B cell (primary cell): ENCODE results near the gene DCDC2C. TPM values are rescaled to one million over a fixed set of nuclear protein-coding genes. Genes with fewer than 3 reads are reported as not detected.

Source experiments
- ATAC-seq: fragments of 200-7000 bp; cut with Tn5 transposase; one replicate; pipeline ENCODE4 v1.10.0; 2021; ENCODE audit warnings: low read depth, mild to moderate bottlenecking, moderate number of reproducible peaks, moderate library complexity
- CTCF ChIA-PET: fragments of 350-600 bp; sonication (Branson Sonifier 250); formaldehyde crosslinking; loops from one replicate; lab custom pipeline; 2021; ENCODE audit warnings: antibody characterized with exemption, inconsistent platforms; lab: Charles Lee
- POLR2A ChIA-PET: fragments of 350-600 bp; sonication (Branson Sonifier 250); formaldehyde crosslinking; loops from one replicate; lab custom pipeline; 2021; ENCODE audit warnings: antibody characterized with exemption; lab: Charles Lee
- DNase-seq: peaks from one replicate; pipeline ENCODE4 v3.0.0; 2013
- H2AFZ ChIP-seq: 2 replicates; pipeline ENCODE4 v1.6.1; 2012; ENCODE audit warnings: mild to moderate bottlenecking, low read depth, low read length; ENCODE audit not compliant: insufficient read depth, poor library complexity, severe bottlenecking
- H3K27ac ChIP-seq, 2 donors: 1 replicate in 1 of 2; 2 replicates in 1 of 2; pipeline ENCODE4 v1.5.1; 2012 to 2013; ENCODE audit warnings: low read length in 2 of 2, mild to moderate bottlenecking in 2 of 2, moderate library complexity in 1 of 2
- H3K27me3 ChIP-seq, 4 experiments: fragments of 200-600 bp in 1 of 4; sonication (generic) in 1 of 4; replicated peaks in 1 of 4; 1 replicate in 2 of 4; 2 replicates in 2 of 4; pipeline versions ENCODE4 v1.6.1 to v1.7.0; 2013 to 2016; ENCODE audit warnings: low read length in 3 of 4, mild to moderate bottlenecking in 2 of 4, mixed read lengths in 1 of 4, moderate library complexity in 1 of 4; ENCODE audit not compliant: insufficient read depth in 4 of 4, control insufficient read depth in 3 of 4; ENCODE audit errors: control extremely low read depth in 1 of 4
- H3K36me3 ChIP-seq, 2 experiments: replicated peaks in 1 of 2; 1 replicate in 1 of 2; 2 replicates in 1 of 2; pipeline versions ENCODE4 v1.6.1 to v1.7.1; 2013; ENCODE audit warnings: low read length in 1 of 2; ENCODE audit not compliant: insufficient read depth in 2 of 2, control insufficient read depth in 1 of 2; ENCODE audit errors: control extremely low read depth in 1 of 2, extremely low read depth in 1 of 2
- H3K4me1 ChIP-seq, 2 donors: fragments of 200-600 bp in 1 of 2; sonication (generic) in 1 of 2; 1 replicate in 1 of 2; 2 replicates in 1 of 2; pipeline versions ENCODE4 v1.5.1 to v1.6.1; 2013 to 2017; ENCODE audit warnings: low read length in 2 of 2; ENCODE audit not compliant: control insufficient read depth in 2 of 2, insufficient read depth in 2 of 2
- H3K4me2 ChIP-seq: replicated peaks from 2 replicates; pipeline ENCODE3; 2012; ENCODE audit warnings: mild to moderate bottlenecking, low read depth, low read length; ENCODE audit not compliant: poor library complexity, severe bottlenecking
- H3K4me3 ChIP-seq, 5 experiments: fragments of 200-600 bp in 1 of 5; sonication (generic) in 1 of 5; 1 replicate in 3 of 5; 2 replicates in 2 of 5; pipeline versions ENCODE4 v1.5.1 to v1.7.0; 2011 to 2016; ENCODE audit warnings: low read length in 4 of 5, mild to moderate bottlenecking in 4 of 5, low read depth in 2 of 5, control low read depth in 1 of 5, moderate library complexity in 1 of 5; ENCODE audit not compliant: insufficient read depth in 1 of 5; ENCODE audit errors: control extremely low read depth in 1 of 5, extremely low read depth in 1 of 5
- H3K79me2 ChIP-seq: fragments of 200-600 bp; sonication (generic); one replicate; pipeline ENCODE4 v1.6.0; 2016; ENCODE audit warnings: low read length; ENCODE audit not compliant: control insufficient read depth, insufficient read depth
- H3K9ac ChIP-seq: fragments of 200-600 bp; sonication (generic); 2 replicates; pipeline ENCODE4 v1.6.1; 2017; ENCODE audit warnings: mild to moderate bottlenecking, low read length, moderate library complexity
- H3K9me3 ChIP-seq, 3 donors: one replicate each; pipeline versions ENCODE4 v1.6.1 to v1.7.1; 2013; ENCODE audit warnings: low read length in 2 of 3; ENCODE audit not compliant: control insufficient read depth in 2 of 3, insufficient read depth in 1 of 3; ENCODE audit errors: control extremely low read depth in 1 of 3
- H4K20me1 ChIP-seq: 2 replicates; pipeline ENCODE4 v1.6.0; 2012; ENCODE audit warnings: mild to moderate bottlenecking, low read length; ENCODE audit not compliant: insufficient read depth, control insufficient read depth, poor library complexity, severe bottlenecking
- H3K27ac Mint-ChIP-seq: one replicate; pipeline ENCODE4 v1.8.0; 2021; ENCODE audit warnings: mixed read lengths
- H3K27me3 Mint-ChIP-seq: one replicate; pipeline ENCODE4 v1.8.0; 2021; ENCODE audit warnings: mixed read lengths
- H3K4me1 Mint-ChIP-seq: one replicate; pipeline ENCODE4 v1.8.0; 2021; ENCODE audit warnings: mixed read lengths
- H3K4me3 Mint-ChIP-seq: one replicate; pipeline ENCODE4 v1.8.0; 2021; ENCODE audit warnings: mixed read lengths
- H3K9me3 Mint-ChIP-seq: one replicate; pipeline ENCODE4 v1.8.0; 2022; ENCODE audit warnings: mixed read lengths; ENCODE audit not compliant: insufficient read depth
- EZH2 ChIP-seq: IDR thresholded peaks from 2 replicates; pipeline ENCODE4 v1.6.1; 2012; ENCODE audit warnings: borderline replicate concordance, low read depth, mild to moderate bottlenecking, moderate library complexity, low read length; ENCODE audit not compliant: insufficient read depth, poor library complexity, severe bottlenecking
- WGBS: methylation state at CpG from one replicate; pipeline ENCODE4 v1.1.5; 2013; ENCODE audit warnings: missing lambda C conversion rate; ENCODE audit not compliant: insufficient coverage; 5-methylcytosine and 5-hydroxymethylcytosine counted together
- intact Hi-C: fragments of 100-400 bp; cut with micrococcal nuclease; formaldehyde crosslinking; loops from one replicate; pipeline ENCODE4 v1.10.0; 2022
- polyA minus RNA-seq: library from RNA; depleted of rRNA, polyadenylated mRNA; stranded (reverse); fragments of >200 nt; gene quantifications from 2 replicates; pipeline ENCODE4 v1.2.3, GENCODE V29; 2012
- polyA plus RNA-seq: library from polyadenylated mRNA; depleted of rRNA; stranded (reverse); fragments of >200 nt; gene quantifications from 2 replicates; pipeline ENCODE4 v1.2.3, GENCODE V29; 2012
- total RNA-seq, 2 donors: library from RNA; stranded (reverse); fragments of 120-200 nt in 1 of 2; gene quantifications; 1 replicate in 1 of 2; 2 replicates in 1 of 2; pipeline versions ENCODE4 v1.2.3 to v1.2.4, GENCODE V29; 2013 to 2022
- TF ChIP-seq, protein P1 (sequence below): fragments of 200-600 bp; IDR thresholded peaks from one replicate; pipeline ENCODE4 v1.8.0; 2022; ENCODE audit warnings: antibody characterized with exemption, mild to moderate bottlenecking

DCDC2C gene
- total RNA-seq (not detected in 2 replicates), polyA plus RNA-seq (not detected in 2 replicates), polyA minus RNA-seq (not detected in 2 replicates)
- not detected for total RNA-seq (2013)

- Histone ChIP-seq H3K27me3 (peaks cover 0 to 12% (median 3%) of the 10 kb centered on the region in 4 experiments), H3K4me3 (no peak within 1 kb of the TSS), H3K36me3 (no peaks in the 10 kb centered on the region), H3K9me3 (peaks cover 0 to 6% (median 0%) of the 10 kb centered on the region in 3 donors), H3K27ac (no peak within 1 kb of the TSS), H3K4me1 (no peaks in the 10 kb centered on the region), H2AFZ (no peak within 1 kb of the TSS), H3K9ac (no peak within 1 kb of the TSS), H3K79me2 (no peaks in the 10 kb centered on the region), H3K4me2 (no peak within 1 kb of the TSS), H4K20me1 (no peaks in the 10 kb centered on the region)
- no peak within 1 kb of the TSS for H3K4me3 Mint-ChIP-seq
- intact Hi-C loops, result no loop called here
- H3K9me3 Mint-ChIP-seq, result peaks cover 7% of the 10 kb centered on the region
- peaks cover 34% of the 10 kb centered on the region for H3K27me3 Mint-ChIP-seq
- no peaks in the 10 kb centered on the region for H3K4me1 Mint-ChIP-seq
- 21% methylated on average over 59 of the region's 60 CpGs for WGBS
- DNase-seq (no peak), ATAC-seq (no peak)
- POLR2A ChIA-PET, result no interaction called here
- TF ChIP-seq EZH2, result no peak
- TF ChIP-seq, protein P1, sequence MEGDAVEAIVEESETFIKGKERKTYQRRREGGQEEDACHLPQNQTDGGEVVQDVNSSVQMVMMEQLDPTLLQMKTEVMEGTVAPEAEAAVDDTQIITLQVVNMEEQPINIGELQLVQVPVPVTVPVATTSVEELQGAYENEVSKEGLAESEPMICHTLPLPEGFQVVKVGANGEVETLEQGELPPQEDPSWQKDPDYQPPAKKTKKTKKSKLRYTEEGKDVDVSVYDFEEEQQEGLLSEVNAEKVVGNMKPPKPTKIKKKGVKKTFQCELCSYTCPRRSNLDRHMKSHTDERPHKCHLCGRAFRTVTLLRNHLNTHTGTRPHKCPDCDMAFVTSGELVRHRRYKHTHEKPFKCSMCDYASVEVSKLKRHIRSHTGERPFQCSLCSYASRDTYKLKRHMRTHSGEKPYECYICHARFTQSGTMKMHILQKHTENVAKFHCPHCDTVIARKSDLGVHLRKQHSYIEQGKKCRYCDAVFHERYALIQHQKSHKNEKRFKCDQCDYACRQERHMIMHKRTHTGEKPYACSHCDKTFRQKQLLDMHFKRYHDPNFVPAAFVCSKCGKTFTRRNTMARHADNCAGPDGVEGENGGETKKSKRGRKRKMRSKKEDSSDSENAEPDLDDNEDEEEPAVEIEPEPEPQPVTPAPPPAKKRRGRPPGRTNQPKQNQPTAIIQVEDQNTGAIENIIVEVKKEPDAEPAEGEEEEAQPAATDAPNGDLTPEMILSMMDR, result no peak
- CTCF ChIA-PET, result no interaction called here
- no peak within 1 kb of the TSS for H3K27ac Mint-ChIP-seq
Observed at GRCh38 chr2:3703236-3703756, at the start of gene DCDC2C. Gene DCDC2C (plus strand): TSS chr2:3703575. CDS start chr2:3703752, 177 bp downstream.

GRCh38 chr2:3654011-3654410 lies 49.4 kb upstream of the DCDC2C start:
- POLR2A ChIA-PET, result no interaction called here
- H3K27me3 Mint-ChIP-seq, result no peaks in the 10 kb centered on the region
- no peaks in the 10 kb centered on the region for H4K20me1 ChIP-seq
- intact Hi-C loops, result loop anchor here (10.0 kb wide), 1 partner anchor 1769 kb away; no protein-coding TSS in a partner anchor
- DNase-seq (no peak), ATAC-seq (no peak)
- H3K4me1 Mint-ChIP-seq, result peaks cover 16% of the 10 kb centered on the region
- H2AFZ ChIP-seq, result no peak overlapping the region
- H3K27me3 ChIP-seq, result peaks cover 0 to 16% (median 1%) of the 10 kb centered on the region in 4 experiments
- no peak overlapping the region for H3K4me3 Mint-ChIP-seq
- H3K9me3 Mint-ChIP-seq, result no peaks in the 10 kb centered on the region
- CTCF ChIA-PET, result interaction anchor here (1.5 to 6.8 kb wide), 2 partner anchors 11 to 229 kb away, joined by 3 to 91 read pairs; no protein-coding TSS in a partner anchor
- H3K9ac ChIP-seq, result no peak overlapping the region
- H3K4me2 ChIP-seq, result no peak overlapping the region
- H3K36me3 ChIP-seq, result no peaks in the 10 kb centered on the region
- H3K4me1 ChIP-seq, result peaks cover 14 to 15% of the 10 kb centered on the region in 2 donors
- TF ChIP-seq EZH2, result no peak
- TF ChIP-seq, protein P1, result no peak
- H3K9me3 ChIP-seq, result no peaks in the 10 kb centered on the region
- H3K79me2 ChIP-seq, result no peaks in the 10 kb centered on the region
- H3K4me3 ChIP-seq, result no peak overlapping the region
- no peak overlapping the region for H3K27ac Mint-ChIP-seq
- no peak overlapping the region for H3K27ac ChIP-seq
- WGBS, result 84% methylated on average over 10 of the region's 10 CpGs
